IPS-NIHi7 (cell line): ENCODE measurements around the gene VWCE.

Experiments used
- DNase-seq: peaks from one replicate; pipeline ENCODE4 v3.0.0; 2012; ENCODE audit warnings: mixed read lengths; ENCODE audit errors: extremely low spot score

VWCE gene

GRCh38 chr11:61327669-61328071 is 32.6 kb upstream of the VWCE start:
- DNase-seq = no peak

- DNase-seq = no peak
Measured at GRCh38 chr11:61325649-61326414, 30.7 kb upstream of the VWCE start.

- no peak for DNase-seq
Measured at GRCh38 chr11:61315260-61315659, 20.1 kb upstream of the VWCE start.

GRCh38 chr11:61310749-61311148 is 15.6 kb upstream of the VWCE start:
- DNase-seq = no peak

- no peak for DNase-seq
Measured at GRCh38 chr11:61309739-61310138, 14.6 kb upstream of the VWCE start.

- DNase-seq = no peak
Measured at GRCh38 chr11:61309141-61309540, 14.0 kb upstream of the VWCE start.

GRCh38 chr11:61307354-61307753 is 12.2 kb upstream of the VWCE start:
- no peak for DNase-seq

GRCh38 chr11:61306221-61306620 is 11.1 kb upstream of the VWCE start:
- DNase-seq = no peak

GRCh38 chr11:61305417-61305816 is 10.3 kb upstream of the VWCE start:
- no peak for DNase-seq

GRCh38 chr11:61303725-61304124 is 8.6 kb upstream of the VWCE start:
- no peak for DNase-seq

GRCh38 chr11:61302550-61302949 is 7.4 kb upstream of the VWCE start:
- DNase-seq = no peak

GRCh38 chr11:61298663-61299244 is 3.6 kb upstream of the VWCE start:
- DNase-seq = no peak

GRCh38 chr11:61297746-61298145 is 2.6 kb upstream of the VWCE start:
- DNase-seq = no peak

- no peak for DNase-seq
Measured at GRCh38 chr11:61297341-61297740, 2.2 kb upstream of the VWCE start.

GRCh38 chr11:61295596-61295926 is 445 bp upstream of the VWCE start:
- no peak for DNase-seq

GRCh38 chr11:61293867-61294716 is 1.0 kb downstream of the VWCE start:
- DNase-seq = peak; percentile 46

GRCh38 chr11:61292356-61292755 is 2.8 kb downstream of the VWCE start:
- no peak for DNase-seq

GRCh38 chr11:61290905-61291690 is 4.0 kb downstream of the VWCE start:
- DNase-seq = peak; percentile 35

- DNase-seq = no peak
Measured at GRCh38 chr11:61287338-61287977, 7.7 kb downstream of the VWCE start.

- DNase-seq = no peak
Measured at GRCh38 chr11:61283613-61284012, 11.5 kb downstream of the VWCE start.

GRCh38 chr11:61281581-61282250 is 13.4 kb downstream of the VWCE start:
- DNase-seq = peak; percentile 97
